ENCODE results near the gene ACIN1.

ACIN1 gene

DNA sequence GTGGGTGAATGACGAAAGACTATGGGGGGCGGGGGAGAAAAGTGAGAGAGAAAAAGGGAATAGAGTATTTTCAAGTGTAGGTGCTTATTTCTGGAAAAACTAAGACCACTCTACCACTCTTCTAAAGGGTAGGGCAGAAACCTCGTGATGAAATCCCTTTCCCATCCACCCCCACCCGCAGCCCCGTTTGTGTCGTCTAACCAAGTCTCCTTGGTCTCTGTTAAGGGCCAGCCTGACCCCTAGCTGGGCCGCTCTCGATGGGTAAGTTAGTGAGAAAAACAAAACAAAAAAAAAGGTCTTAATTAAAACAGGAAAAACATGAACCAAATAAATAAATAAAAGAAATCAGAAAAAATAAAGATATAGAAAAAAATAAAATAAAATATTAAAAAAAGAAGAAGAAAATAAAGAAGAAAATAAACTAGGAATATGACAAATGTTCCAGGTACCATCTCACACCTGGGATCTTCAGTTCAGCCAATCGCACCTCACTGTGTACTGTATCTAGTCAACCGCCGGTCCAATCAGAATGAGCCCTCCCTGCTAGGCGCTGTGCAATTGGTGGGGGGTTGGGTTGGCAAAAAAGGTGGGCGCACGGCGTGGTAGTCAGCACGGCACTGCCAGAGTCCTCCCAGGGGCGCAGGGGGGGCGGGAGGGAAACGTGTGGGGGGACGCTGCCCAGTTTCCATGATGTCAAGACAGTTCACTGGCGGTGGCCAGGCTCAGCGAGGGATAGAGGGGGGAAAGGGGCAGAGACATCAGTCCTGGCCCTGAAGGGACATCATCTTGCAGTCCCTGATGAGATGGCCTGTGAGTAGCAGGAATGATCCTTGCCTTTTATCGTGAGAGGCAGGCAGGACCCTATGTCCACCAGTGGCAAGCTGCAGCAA lies 27.8 kb downstream of the ACIN1 start:
- TF ChIP-seq, protein P1, sequence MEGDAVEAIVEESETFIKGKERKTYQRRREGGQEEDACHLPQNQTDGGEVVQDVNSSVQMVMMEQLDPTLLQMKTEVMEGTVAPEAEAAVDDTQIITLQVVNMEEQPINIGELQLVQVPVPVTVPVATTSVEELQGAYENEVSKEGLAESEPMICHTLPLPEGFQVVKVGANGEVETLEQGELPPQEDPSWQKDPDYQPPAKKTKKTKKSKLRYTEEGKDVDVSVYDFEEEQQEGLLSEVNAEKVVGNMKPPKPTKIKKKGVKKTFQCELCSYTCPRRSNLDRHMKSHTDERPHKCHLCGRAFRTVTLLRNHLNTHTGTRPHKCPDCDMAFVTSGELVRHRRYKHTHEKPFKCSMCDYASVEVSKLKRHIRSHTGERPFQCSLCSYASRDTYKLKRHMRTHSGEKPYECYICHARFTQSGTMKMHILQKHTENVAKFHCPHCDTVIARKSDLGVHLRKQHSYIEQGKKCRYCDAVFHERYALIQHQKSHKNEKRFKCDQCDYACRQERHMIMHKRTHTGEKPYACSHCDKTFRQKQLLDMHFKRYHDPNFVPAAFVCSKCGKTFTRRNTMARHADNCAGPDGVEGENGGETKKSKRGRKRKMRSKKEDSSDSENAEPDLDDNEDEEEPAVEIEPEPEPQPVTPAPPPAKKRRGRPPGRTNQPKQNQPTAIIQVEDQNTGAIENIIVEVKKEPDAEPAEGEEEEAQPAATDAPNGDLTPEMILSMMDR (conservative IDR thresholded peaks at IDR 0.05; ENCODE audit: low read length): no peak
- H3K4me3 ChIP-seq (ENCODE audit: low read length): no peak overlapping the region
- no peak for DNase-seq (ENCODE audit: low read depth)

DNA sequence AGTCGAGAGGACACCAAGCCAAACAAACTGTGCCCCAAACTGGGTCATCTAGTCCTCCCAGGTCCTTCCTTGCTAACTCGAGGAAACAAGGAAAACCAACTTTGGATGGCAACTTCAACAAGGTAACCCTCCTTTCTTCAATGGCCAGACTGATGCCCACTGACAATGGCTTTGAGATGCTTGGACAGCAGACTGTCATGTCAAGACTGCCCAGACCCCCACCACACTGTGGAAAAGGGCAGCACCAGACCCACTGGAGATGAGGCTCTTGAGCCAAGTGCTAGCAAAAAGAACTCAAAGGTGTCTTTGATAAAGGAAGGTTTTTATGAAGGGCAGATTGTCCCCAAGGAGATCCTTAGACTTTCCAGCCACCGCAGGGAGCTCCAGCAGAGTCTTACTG lies 28.6 kb downstream of the ACIN1 start:
- no peak for DNase-seq (ENCODE audit: low read depth)
- H3K4me3 ChIP-seq (ENCODE audit: low read length): no peak overlapping the region
- TF ChIP-seq, protein P1 (conservative IDR thresholded peaks at IDR 0.05; ENCODE audit: low read length): no peak

DNA sequence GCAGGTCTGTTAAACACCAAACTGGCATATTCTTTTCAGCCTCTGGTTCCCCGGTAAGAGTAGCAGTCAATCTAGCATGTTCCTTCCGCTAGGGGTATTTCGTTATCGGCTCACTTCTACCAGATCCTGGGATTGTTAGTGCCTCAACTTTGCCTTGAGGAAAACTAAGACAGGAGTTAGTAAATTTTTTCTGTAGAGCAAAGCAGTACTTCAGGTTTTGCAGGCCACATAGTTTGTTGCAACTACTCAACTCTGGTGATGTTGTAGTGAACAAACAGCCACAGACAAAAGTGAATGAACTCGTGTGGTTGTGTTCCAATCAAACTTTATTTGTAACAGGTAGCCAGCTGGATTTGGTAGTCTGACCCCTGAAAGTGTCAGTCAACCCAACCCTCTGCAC lies 31.3 kb downstream of the ACIN1 start:
- TF ChIP-seq, protein P1 (conservative IDR thresholded peaks at IDR 0.05; ENCODE audit: low read length): no peak
- DNase-seq (ENCODE audit: low read depth): no peak
- no peak overlapping the region for H3K4me3 ChIP-seq (ENCODE audit: low read length)

DNA sequence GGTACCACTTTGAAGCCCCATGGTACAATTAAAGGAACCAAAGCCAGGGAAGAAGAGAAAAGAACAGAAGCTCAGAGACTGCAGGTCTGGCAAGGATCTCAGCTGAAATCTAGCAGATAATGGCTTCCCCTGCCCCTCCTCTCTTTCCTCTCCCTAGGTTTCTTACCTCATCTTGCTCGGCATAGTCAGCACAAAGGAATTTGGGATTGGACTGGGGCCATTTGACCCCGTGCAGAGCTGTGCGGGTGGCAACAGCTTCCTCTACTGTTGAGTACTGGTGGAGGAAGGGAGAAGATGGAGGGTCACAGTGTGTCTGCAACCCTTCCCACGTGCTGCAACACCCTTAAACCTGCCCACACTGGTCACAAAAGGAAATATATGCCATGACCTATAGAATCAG lies 32.9 kb downstream of the ACIN1 start:
- DNase-seq (ENCODE audit: low read depth): peak; percentile 90
- TF ChIP-seq, protein P1 (conservative IDR thresholded peaks at IDR 0.05; ENCODE audit: low read length): peak; percentile 16; the same call in 1 of the 2 replicates
- H3K4me3 ChIP-seq (ENCODE audit: low read length): no peak overlapping the region

DNA sequence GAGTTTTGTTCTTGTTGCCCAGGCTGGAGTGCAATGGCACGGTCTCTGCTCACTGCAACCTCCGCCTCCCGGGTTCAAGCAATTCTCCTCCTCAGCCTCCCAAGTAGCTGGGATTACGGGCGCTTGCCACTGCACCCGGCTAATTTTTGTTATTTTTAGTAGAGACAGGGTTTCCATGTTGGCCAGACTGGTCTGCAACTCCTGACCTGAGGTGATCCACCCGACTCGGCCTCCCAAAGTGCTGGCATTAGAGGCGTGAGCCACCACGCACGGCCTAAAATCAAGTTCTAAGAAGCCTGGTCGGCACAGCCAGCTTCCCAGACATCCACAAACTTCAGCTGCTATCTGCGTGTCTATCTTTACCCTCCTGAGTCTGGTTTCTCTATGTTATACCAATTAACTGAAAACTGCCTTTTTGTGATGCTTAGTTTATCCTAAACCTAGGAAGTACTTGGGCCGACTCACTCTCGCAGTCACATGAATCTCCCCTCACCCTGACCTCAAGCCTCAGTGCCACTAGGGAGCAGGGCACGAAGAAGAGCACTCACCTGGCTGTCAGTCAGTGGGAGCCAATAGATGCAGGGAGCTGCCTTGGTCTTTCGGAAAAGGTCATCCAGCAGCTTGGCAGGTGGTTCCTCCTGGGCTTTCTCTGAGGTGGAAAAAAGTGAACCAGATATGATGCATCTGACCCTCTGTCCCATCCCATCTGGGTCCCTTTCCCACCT lies 34.2 kb downstream of the ACIN1 start:
- TF ChIP-seq, protein P1 (conservative IDR thresholded peaks at IDR 0.05; ENCODE audit: low read length): no peak
- H3K4me3 ChIP-seq (ENCODE audit: low read length): no peak overlapping the region
- no peak for DNase-seq (ENCODE audit: low read depth)

DNA sequence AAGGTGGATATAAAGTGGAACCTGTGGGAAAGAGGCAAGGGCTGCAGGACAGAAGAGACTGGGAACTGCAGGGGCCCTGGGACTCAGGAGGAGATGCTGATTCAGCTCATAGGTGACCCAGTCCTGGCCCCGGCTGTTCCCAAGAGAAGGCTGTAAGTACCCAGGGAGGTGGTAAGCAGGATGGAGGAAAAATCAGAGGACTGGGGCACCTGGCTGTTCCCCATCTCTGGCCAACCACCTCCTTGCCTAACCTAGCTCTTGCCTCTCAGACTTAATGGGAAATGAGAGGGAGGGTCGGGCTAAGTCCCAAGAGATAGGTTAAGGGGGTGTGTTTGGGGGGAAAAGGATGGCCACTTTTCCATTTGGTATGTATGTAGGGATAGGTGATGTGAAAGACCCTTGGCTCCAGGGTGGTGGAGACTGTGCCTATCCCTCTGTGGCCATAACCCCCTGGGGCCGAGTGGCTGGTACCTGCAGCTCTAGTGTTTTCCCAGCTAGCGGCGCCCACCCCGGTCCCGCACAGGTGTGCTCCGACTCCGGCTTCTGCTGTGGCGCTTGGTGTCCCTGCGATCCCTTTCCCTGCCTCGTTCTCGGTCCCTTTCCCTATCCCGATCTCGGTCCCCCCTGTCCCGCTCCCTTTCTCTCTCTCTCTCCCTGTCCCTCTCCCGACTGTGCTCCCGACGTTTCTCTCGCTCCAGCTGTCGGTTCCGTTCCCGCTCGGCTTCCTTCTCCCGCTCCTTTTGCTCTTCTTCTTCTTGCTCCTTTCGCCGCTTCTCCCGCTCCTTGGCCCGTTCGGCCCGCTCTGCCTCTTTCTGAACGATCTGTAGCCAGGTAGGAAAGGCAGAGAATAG lies 36.1 kb downstream of the ACIN1 start:
- TF ChIP-seq, protein P1 (conservative IDR thresholded peaks at IDR 0.05; ENCODE audit: low read length): no peak
- H3K4me3 ChIP-seq (ENCODE audit: low read length): no peak overlapping the region
- DNase-seq (ENCODE audit: low read depth): no peak

Data from AG10803 (cell line).